Measurements from ENCODE around the gene SLN.

- no peak for TF ChIP-seq ZBTB40 (IDR thresholded peaks at IDR 0.05; ENCODE audit: borderline replicate concordance)
- TF ChIP-seq SMARCA5 (IDR thresholded peaks at IDR 0.05) = no peak
- no peak for TF ChIP-seq SP1 (IDR thresholded peaks at IDR 0.05; ENCODE audit: low read depth, low read length)
- no peak for TF ChIP-seq EP300 (IDR thresholded peaks at IDR 0.05; ENCODE audit: borderline replicate concordance in 1 of 2, control insufficient read depth in 1 of 2, low read depth in 2 of 2, low read length in 2 of 2)
- no peak for TF ChIP-seq POLR2A (IDR thresholded peaks at IDR 0.05; ENCODE audit: low read depth, low read length)
Measured at GRCh38 chr11:107750313-107750712, 38.5 kb upstream of the SLN start.

All from GM12878 (cell line).